ENCODE measurements around the gene IGLL5.
"Not testable (repeated sequence)": the region's sequence is repeated elsewhere in the genome, so short reads cannot be mapped to it uniquely, and the experiment has no call there.

Gene IGLL5

DNA sequence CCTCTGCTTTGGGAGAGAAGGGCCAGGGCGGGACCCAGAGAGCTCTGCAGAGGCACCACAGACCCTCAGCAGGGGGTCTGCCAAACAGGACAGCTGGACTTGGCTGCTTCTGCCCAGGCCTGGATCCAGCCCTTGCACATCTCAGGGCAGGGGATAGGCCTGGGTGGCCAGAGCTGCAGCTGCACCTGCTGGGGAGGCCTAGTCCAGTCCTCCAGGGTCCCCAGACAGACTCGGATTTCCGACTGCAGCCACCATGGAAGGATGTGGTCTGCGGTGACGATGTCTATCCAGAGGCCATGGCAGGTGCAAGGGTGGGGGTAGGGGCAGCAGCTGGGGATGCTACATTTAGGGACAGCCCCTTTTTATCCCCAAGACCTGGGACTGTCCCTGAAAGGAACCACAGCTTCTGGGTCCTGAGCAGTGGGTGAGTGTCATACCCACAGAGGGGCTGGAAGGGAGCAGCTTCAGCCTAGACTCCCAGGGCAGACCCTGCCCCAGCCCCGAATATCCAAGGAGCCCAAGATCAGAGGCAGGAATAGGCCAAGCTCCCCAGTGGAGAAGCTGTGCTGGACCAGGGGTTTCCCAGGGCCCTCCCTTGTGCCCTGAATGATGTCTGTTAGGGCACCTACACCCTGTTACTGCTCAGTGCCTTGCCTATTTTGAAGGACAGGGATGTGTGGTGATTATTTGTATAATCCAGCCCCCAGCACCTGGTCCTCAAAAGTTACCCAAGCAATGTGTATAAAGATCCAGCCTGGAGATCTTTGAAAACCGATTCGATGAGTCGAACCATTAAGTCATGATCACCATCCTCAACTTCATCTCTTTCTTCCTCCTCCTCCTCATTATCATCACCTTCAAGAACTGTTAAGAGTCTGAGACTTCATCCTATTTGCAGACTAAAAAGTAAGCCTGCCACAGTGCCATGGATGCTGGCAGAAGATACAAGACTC is 2.5 kb upstream of the IGLL5 start:
- no peak for DNase-seq

GRCh38 chr22:22886546-22886945 is 1.1 kb upstream of the IGLL5 start:
- no peak for DNase-seq

- DNase-seq, result no peak
These were observed 1.1 kb downstream of the IGLL5 start for GRCh38 chr22:22888571-22889353.

- no peak for DNase-seq
These were observed 2.5 kb downstream of the IGLL5 start for GRCh38 chr22:22890085-22890484.

- DNase-seq, result no peak
These were observed 3.6 kb downstream of the IGLL5 start for GRCh38 chr22:22891139-22891621.

- DNase-seq, result no peak
These were observed 4.8 kb downstream of the IGLL5 start for GRCh38 chr22:22892096-22893052.

GRCh38 chr22:22893077-22893805 is 5.6 kb downstream of the IGLL5 start:
- DNase-seq, result no peak

GRCh38 chr22:22893891-22894739 is 6.5 kb downstream of the IGLL5 start:
- no peak for DNase-seq

- DNase-seq, result no peak
These were observed 7.4 kb downstream of the IGLL5 start for GRCh38 chr22:22894740-22895731.

GRCh38 chr22:22895776-22896445 is 8.3 kb downstream of the IGLL5 start:
- DNase-seq, result no peak

- DNase-seq, result no peak
These were observed 9.0 kb downstream of the IGLL5 start for GRCh38 chr22:22896601-22897000.

DNA sequence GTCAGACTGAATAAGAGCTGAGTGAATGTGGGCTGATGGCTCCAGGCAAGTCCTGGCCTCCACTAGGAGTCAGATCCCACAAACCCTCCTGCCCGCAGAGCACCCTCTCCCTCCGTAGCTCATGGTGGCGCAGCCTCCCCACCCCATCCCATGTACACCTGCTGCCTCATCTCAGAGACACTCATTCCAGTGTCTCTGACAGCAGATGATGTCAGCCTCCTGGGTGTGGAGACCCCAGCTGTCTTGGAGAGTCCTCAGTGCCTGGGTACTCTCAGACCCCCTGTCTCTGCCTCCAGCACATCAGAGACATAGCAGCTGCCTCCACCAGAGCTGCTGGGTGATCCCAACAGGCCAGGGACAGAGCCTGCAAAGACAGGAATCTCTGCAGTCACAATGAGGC is 9.5 kb downstream of the IGLL5 start:
- no peak for DNase-seq

DNA sequence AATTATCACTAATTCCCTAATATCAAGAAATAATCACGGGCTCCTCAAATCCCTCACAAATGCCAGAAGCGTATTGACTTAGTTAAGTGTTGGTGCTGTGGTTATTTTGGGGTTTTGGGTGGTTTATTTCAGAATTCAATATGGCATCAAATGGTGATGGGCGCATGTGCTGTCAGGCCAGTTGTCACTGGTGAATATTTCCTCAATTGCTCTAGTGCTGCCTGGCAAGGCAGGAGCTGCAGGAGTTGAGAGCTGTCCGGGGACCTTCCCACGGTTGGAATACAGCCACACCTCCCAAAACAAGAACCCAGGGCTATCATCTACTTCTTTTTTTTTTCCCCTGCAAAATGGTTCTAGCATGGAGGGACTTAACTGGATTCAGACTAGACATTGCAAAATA is 10.3 kb downstream of the IGLL5 start:
- DNase-seq, result no peak

DNA sequence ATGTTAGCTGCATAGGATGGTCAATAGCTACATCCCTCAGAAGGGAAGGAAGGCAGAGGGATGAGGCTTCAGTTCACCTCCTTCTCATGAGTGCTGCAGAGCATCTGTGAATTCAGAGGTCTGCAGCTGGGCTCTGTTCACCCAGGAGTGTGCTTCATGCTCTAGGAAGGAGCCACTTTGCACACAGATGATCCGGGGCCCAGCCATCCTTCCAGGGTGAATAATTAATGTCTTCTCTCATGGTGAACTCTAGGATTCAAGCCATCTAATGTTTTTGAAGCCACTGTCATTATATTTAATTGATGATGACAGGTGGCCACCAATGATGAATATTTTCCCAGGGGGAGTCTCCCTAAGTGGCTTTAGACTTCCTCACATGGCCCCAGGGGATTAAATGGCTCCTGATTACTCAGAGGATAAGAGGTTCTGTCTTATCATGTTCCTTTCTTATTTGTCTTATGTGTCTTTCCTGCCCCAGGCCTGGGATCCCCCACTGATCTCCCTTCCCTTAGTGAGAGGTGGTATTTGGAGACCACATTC is 10.9 kb downstream of the IGLL5 start:
- DNase-seq, result not testable (repeated sequence)

- DNase-seq, result not testable (repeated sequence)
These were observed 11.9 kb downstream of the IGLL5 start for GRCh38 chr22:22899342-22900080.

- DNase-seq, result peak; percentile 16
These were observed 13.1 kb downstream of the IGLL5 start for GRCh38 chr22:22900527-22901205.

DNA sequence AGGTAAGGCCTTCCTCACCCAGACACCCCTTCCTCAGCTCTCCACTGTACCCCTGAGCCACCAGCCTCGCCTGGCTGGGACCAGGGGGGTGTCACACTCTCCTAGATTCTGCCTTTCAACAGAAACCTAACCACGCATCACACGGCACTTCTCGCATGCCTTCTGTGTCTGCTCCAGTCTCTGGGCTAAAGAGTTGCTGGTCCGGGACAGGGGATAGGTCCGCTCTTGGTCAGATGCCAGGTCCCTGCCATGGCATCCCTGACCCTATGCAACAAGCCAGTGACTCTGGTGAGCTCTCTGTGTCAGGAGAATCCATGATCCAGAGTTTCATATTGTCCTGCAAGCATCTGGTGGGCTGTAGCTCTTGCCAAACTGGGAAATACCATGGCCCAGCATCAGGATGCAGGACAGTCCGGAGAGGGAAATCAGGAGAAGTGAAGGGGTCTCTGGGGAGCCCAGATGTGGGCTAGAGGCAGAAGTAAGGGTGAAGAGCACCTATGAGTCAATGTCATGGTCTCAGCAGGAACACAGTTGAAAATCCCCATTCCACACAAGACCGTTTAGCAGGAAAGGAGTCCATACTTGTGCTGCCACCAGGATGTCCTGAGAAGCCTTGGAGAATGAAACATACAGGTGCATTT is 14.1 kb downstream of the IGLL5 start:
- DNase-seq, result peak; percentile 74

All from RPMI8226 (cell line).